ENCODE results near the gene MRAS. TPM values are rescaled to one million over a fixed set of nuclear protein-coding genes. Genes with fewer than 3 reads are reported as not detected.

MRAS gene
- total RNA-seq, 1 experiment from 2014 or later, result 0.77 TPM

- CTCF ChIA-PET, result no interaction called here
- POLR2A ChIA-PET (ENCODE audit: low non-redundant PET), result no interaction called here
- no peak for TF ChIP-seq CTCF (conservative IDR thresholded peaks at IDR 0.05; ENCODE audit: low read depth, low read length)
- no peak for TF ChIP-seq EZH2 (IDR thresholded peaks at IDR 0.05; ENCODE audit: borderline replicate concordance, low read depth, low read length, poor library complexity, severe bottlenecking)
Observed at GRCh38 chr3:138378990-138379389, 30.6 kb downstream of the MRAS start.

GRCh38 chr3:138381413-138381901 is 33.1 kb downstream of the MRAS start:
- Histone ChIP-seq H3K27me3 (replicated peaks; ENCODE audit: insufficient read depth, low read depth, low read length, poor library complexity) (no peaks in the 10 kb centered on the region), H3K27ac (ENCODE audit: low read depth, low read length, poor library complexity, severe bottlenecking) (no peak overlapping the region), H3K36me3 (ENCODE audit: insufficient read depth, low read length, poor library complexity, severe bottlenecking) (no peaks in the 10 kb centered on the region), H3K4me3 (ENCODE audit: low read depth, low read length, poor library complexity, severe bottlenecking) (no peak overlapping the region), H3K4me1 (ENCODE audit: insufficient read depth, low read length, poor library complexity, severe bottlenecking) (no peaks in the 10 kb centered on the region), H3K9me3 (ENCODE audit: low read depth, low read length, poor library complexity, severe bottlenecking) (no peaks in the 10 kb centered on the region)
- no peak for DNase-seq (ENCODE audit: low spot score)
- no TSS peak for BruUV-seq (replicated peaks)
- no peak for TF ChIP-seq CTCF (conservative IDR thresholded peaks at IDR 0.05; ENCODE audit: low read depth, low read length)
- no peak for TF ChIP-seq EZH2 (IDR thresholded peaks at IDR 0.05; ENCODE audit: borderline replicate concordance, low read depth, low read length, poor library complexity, severe bottlenecking)
- intact Hi-C loops (cut with micrococcal nuclease; ENCODE audit: unreplicated experiment), result no loop called here
- ChIA-PET POLR2A (ENCODE audit: low non-redundant PET) (no interaction called here), CTCF (no interaction called here)

More at GRCh38 chr3:138378990-138379389, 30.6 kb downstream of the MRAS start:
- Histone ChIP-seq H3K9me3 (ENCODE audit: low read depth, low read length, poor library complexity, severe bottlenecking) (no peaks in the 10 kb centered on the region), H3K4me1 (ENCODE audit: insufficient read depth, low read length, poor library complexity, severe bottlenecking) (no peaks in the 10 kb centered on the region), H3K27me3 (replicated peaks; ENCODE audit: insufficient read depth, low read depth, low read length, poor library complexity) (no peaks in the 10 kb centered on the region), H3K36me3 (ENCODE audit: insufficient read depth, low read length, poor library complexity, severe bottlenecking) (no peaks in the 10 kb centered on the region), H3K27ac (ENCODE audit: low read depth, low read length, poor library complexity, severe bottlenecking) (no peak overlapping the region), H3K4me3 (ENCODE audit: low read depth, low read length, poor library complexity, severe bottlenecking) (no peak overlapping the region)
- intact Hi-C loops (cut with micrococcal nuclease; ENCODE audit: unreplicated experiment), result no loop called here
- BruUV-seq (replicated peaks), result no TSS peak
- DNase-seq (ENCODE audit: low spot score), result no peak

- TF ChIP-seq CTCF (conservative IDR thresholded peaks at IDR 0.05; ENCODE audit: low read depth, low read length) (no peak), EZH2 (IDR thresholded peaks at IDR 0.05; ENCODE audit: borderline replicate concordance, low read depth, low read length, poor library complexity, severe bottlenecking) (no peak)
- intact Hi-C loops (cut with micrococcal nuclease; ENCODE audit: unreplicated experiment), result no loop called here
- no peaks in the 10 kb centered on the region for H3K36me3 ChIP-seq (ENCODE audit: insufficient read depth, low read length, poor library complexity, severe bottlenecking)
- POLR2A ChIA-PET (ENCODE audit: low non-redundant PET), result no interaction called here
- H3K9me3 ChIP-seq (ENCODE audit: low read depth, low read length, poor library complexity, severe bottlenecking), result no peaks in the 10 kb centered on the region
- no TSS peak for BruUV-seq (replicated peaks)
- H3K27ac ChIP-seq (ENCODE audit: low read depth, low read length, poor library complexity, severe bottlenecking), result no peak overlapping the region
- DNase-seq (ENCODE audit: low spot score), result no peak
- no peak overlapping the region for H3K4me3 ChIP-seq (ENCODE audit: low read depth, low read length, poor library complexity, severe bottlenecking)
- H3K27me3 ChIP-seq (replicated peaks; ENCODE audit: insufficient read depth, low read depth, low read length, poor library complexity), result no peaks in the 10 kb centered on the region
- CTCF ChIA-PET, result no interaction called here
- H3K4me1 ChIP-seq (ENCODE audit: insufficient read depth, low read length, poor library complexity, severe bottlenecking), result no peaks in the 10 kb centered on the region
Observed at GRCh38 chr3:138381950-138382715, 33.8 kb downstream of the MRAS start.

All from A673 (cell line).